DMS79 treated with DMSO at 0.1 percent for 48 hours (cell line): ENCODE data around the gene MTARC2.

Experiments
- DNase-seq: peaks from one replicate; lab custom pipeline; 2025; lab: John Stamatoyannopoulos, UW

MTARC2 gene

GRCh38 chr1:220803401-220804201 lies 55.5 kb downstream of the MTARC2 start:
- DNase-seq, result peak; percentile 16

DNA sequence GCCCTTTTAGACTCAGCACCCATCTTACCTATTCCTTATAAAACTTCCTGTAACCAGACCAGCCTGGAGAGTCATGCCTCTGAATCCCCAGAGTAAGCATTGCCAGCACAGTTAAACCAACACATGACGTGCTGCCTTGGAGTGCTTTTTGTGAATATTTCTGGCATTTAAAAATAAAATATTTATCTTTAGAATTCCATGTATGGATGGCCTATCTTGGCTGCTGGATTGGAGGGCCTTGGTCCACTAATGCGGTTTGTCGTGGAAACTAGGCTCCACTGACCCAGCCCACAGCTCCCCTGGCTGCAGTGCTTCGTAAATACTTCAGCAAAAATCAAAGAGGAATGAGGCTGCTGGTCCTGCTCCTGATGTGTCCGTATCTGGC lies 56.1 kb downstream of the MTARC2 start:
- no peak for DNase-seq

DNA sequence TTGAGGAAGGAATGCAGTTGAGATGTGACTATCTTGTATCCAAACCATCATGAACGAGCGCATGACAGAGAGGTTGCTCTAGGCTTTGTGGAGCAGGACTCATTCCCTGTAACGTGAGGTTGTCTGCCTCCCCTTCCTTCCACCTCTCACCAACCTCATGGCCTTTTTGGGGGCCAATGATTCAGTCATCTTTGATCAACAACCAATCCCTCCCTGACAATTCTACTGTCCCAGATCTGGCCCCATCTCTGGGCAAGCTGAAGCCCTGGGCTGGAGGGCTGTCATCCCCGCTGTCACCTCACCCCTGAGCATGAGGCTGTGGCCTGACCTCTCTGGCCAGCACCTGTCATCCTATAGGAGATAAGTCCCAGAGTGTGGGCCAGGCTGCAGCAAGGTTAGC lies 58.3 kb downstream of the MTARC2 start:
- DNase-seq, result no peak

GRCh38 chr1:220807726-220808125 lies 59.6 kb downstream of the MTARC2 start:
- no peak for DNase-seq

- no peak for DNase-seq
Measured at GRCh38 chr1:220808345-220809186, 60.4 kb downstream of the MTARC2 start.

DNA sequence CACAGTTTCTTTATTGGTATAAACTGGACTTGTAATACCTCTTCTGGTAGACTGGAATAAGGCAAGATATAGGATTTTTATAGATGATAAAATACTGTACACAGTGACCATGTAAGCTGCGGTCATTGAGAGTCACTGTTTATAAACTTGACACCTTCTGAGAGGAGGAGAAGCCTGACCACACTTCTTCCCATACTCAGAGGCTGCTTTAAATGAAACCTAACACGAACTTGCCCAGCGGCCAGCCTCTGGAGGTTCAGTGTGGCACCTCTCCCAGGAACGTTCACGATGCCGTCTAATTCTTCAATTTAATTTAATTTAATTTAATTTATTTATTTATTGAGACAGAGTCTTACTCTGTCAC lies 61.0 kb downstream of the MTARC2 start:
- no peak for DNase-seq

DNA sequence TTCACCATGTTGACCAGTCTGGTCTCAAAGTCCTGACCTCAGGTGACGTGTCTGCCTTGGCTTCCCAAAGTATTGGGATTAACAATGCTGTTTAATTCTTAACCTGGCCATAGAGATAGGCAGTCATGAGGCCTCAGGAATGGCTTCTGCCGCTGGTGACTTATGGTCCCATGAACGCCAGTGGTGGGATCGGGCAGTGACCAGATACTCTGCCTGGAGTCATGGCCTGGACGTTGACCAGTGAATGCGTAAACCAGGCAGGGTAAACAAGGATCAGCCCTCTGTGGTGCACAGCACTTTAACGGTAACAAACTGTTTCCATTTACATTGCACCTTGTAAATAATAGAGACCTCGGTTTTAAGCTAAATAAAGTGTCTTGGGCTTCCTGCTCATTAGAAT lies 61.6 kb downstream of the MTARC2 start:
- no peak for DNase-seq

DNA sequence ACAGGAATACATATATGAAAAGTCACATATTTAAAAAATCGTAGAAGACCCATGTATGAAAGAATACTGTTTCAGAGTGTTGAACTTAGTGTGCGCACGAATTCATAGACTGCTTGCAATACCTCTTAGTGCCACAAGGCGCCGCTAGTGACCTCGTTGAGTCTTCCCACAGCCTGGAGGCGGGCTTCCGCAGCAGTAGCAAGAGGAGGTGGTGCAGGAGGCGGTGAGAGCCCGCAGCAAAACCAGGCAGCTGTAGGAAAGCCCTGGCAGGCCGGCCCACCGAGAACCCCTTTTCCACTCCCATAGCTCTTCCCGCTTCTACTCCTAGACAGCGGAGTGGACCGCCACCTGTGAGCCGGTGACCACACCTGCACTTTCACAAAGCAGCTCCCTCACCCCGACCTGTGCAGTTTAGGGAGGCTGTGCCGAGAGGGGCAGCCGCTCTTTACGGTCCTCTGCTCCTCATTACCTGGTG lies 62.1 kb downstream of the MTARC2 start:
- no peak for DNase-seq

GRCh38 chr1:220810963-220811362 lies 62.8 kb downstream of the MTARC2 start:
- no peak for DNase-seq

DNA sequence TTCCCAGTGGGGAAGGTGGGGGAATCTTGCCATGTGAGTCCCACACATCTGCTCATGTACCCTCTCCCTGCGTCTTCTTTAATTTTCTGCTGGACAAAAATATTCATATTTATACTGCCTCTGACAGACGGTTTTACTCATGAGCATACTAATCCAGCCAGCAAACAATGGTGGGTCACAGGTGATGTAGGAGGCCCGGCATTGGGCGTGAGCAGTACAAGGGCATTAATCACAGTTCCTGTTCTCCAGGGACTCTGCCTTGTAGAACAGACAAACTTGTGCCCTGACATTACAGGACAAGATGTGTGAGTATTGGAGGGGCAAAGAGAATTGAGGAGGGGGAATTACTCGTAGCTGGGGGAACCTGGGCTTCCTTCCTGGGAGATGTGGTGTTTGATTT lies 63.6 kb downstream of the MTARC2 start:
- no peak for DNase-seq

DNA sequence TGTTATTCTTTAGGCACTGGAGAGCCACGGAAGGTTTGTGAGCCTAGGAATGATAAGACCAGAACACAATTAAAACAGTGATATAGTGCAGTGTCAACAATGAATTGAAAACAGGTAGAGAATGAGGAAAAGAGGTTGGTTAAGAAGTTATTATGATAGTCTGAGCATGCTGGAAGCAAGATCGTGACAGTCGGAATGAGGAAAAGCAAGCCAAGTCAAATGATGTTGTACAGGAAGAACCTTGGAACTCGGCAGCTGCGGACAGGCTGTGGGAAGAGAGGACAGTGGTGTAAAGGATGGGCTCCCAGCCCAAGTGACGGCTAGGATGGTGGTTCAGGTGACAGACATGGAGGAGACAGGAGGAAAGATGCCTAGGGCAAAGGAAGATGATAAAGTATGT lies 64.2 kb downstream of the MTARC2 start:
- DNase-seq, result no peak

DNA sequence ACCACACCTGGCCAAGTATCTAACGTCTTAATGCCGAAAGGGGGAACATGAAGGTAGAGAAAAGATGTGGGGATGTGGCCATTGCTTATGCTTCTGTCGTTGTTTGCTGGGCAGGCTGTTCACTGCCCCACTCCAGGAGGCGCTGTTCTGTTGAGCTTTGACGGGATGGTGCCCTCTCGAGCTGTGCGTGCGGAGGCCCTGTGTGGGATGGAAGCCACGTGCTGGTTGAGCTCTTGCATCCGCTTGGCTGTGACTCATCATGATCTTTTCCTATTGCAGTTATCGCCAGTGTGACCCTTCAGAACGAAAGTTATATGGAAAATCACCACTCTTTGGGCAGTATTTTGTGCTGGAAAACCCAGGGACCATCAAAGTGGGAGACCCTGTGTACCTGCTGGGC lies 64.9 kb downstream of the MTARC2 start:
- no peak for DNase-seq

DNA sequence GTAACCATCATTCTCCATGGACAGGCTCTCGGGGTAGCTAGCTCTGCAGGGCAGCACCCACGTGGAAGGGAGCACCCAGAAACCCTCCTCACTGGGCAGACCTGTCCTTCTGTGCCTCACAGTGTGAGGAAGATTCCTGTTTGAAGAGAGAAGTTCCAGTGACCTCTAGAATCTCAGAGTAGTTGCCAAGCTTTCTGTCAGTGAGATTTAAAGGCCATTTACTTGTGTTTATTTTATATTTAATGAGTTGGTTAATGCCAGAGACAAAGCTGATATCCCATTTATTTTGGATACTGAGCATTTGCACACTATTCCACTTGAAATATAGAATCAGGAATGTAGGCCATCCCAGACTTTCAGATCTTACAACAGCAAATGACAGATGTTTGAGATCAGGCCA lies 67.3 kb downstream of the MTARC2 start:
- DNase-seq, result no peak

GRCh38 chr1:220817907-220818306 lies 69.8 kb downstream of the MTARC2 start:
- no peak for DNase-seq

GRCh38 chr1:220818421-220819173 lies 70.5 kb downstream of the MTARC2 start:
- DNase-seq, result no peak

- no peak for DNase-seq
Measured at GRCh38 chr1:220819467-220820026, 71.4 kb downstream of the MTARC2 start.

DNA sequence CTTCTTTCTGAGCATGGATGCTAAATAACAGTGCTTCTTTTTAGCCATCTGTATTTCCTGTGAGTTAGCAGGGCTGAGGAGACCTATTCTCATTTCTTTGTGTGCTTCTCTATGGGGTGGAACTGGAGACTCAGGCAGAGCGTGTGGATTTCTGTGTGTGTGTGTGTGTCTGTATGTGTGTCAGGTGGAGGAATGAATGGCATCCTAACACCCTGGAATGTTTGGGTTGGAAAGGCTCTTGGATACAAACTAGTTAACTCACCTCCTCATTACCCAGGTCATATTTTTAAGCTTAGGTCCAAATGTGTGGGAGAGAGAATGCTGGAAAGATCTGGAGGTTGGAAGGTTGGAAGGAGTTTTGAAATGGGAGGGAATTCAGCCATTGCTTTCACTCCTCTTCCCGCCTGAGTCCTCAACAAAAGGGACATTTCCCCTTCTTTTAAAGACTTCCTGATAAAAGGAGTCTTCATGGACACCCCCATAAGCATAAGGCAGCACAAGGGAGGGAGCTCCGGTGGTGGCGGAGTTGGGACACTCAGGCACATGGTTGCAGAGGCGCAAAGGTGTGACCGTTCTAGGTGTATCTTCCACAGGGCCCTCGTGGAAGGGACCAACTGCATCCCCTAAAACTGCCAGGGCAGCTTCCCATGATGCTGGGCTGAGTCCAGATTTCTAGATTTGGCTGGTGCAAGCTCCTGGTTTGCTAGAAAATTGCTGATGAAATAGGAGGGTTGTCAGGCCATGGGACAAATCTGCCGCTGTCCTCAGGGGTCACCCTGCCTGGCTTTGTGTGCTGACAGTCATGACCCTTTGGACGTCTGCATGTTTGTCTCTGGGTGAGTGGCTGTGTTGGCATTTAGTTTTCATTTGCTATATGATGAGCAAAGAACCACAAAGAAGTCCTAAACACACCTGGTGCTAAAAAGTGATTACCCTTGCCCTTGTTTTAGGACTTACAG lies 76.2 kb downstream of the MTARC2 start:
- DNase-seq, result no peak

- DNase-seq, result no peak
Measured at GRCh38 chr1:220825819-220826551, 77.9 kb downstream of the MTARC2 start.

- no peak for DNase-seq
Measured at GRCh38 chr1:220826729-220827128, 78.6 kb downstream of the MTARC2 start.

- peak; percentile 21 for DNase-seq
Measured at GRCh38 chr1:220827445-220828178, 79.5 kb downstream of the MTARC2 start.
